SK-N-SH (cell line): Measurements from ENCODE around the gene XAB2. TPM values are rescaled to one million over a fixed set of nuclear protein-coding genes. Genes with fewer than 3 reads are reported as not detected.

Source experiments
- CTCF ChIA-PET: fragments of 300-600, 350-600 bp; formaldehyde crosslinking; extraction: SDS; loops from one replicate; lab custom pipeline; 2021; lab: Yijun Ruan, JAX
- POLR2A ChIA-PET: fragments of 350-600 bp; sonication (Branson Sonifier 250); formaldehyde crosslinking; extraction: SDS; loops from one replicate; lab custom pipeline; 2020; ENCODE audit warnings: antibody characterized with exemption, inconsistent platforms; lab: Yijun Ruan, JAX
- DNase-seq: peaks from one replicate; pipeline ENCODE4 v3.0.0; 2012
- H2AFZ ChIP-seq: fragments of 200-600 bp; sonication (generic); 2 replicates; pipeline ENCODE4 v1.8.1; 2016; ENCODE audit warnings: antibody characterized with exemption, mild to moderate bottlenecking, low read depth
- H3F3A ChIP-seq: fragments of 200-600 bp; sonication (generic); replicated peaks from 2 replicates; pipeline ENCODE3; 2016; ENCODE audit warnings: antibody characterized with exemption, mild to moderate bottlenecking; ENCODE audit not compliant: insufficient read depth
- H3K27ac ChIP-seq, 2 experiments: fragments of 200-500 bp in 1 of 2; fragments of 200-600 bp in 1 of 2; sonication (Bioruptor generic) in 1 of 2; sonication (generic), shearing (Covaris generic) in 1 of 2; 2 replicates each; pipeline versions ENCODE4 v1.5.1 to v1.6.1; 2014 to 2016; ENCODE audit warnings: low read depth in 2 of 2, inconsistent platforms in 1 of 2, low read length in 1 of 2, mild to moderate bottlenecking in 1 of 2, mixed read lengths in 1 of 2
- H3K27me3 ChIP-seq: fragments of 200-600 bp; sonication (generic), shearing (Covaris generic); 2 replicates; pipeline ENCODE4 v1.6.1; 2016; ENCODE audit warnings: mixed run types; ENCODE audit not compliant: insufficient read depth
- H3K36me3 ChIP-seq, 2 experiments: fragments of 200-500 bp in 1 of 2; fragments of 200-600 bp in 1 of 2; sonication (Bioruptor generic) in 1 of 2; sonication (generic) in 1 of 2; replicated peaks in 1 of 2; 2 replicates each; pipeline versions ENCODE3 to v1.5.1; 2014 to 2016; ENCODE audit warnings: low read length in 1 of 2, mild to moderate bottlenecking in 1 of 2; ENCODE audit not compliant: insufficient read depth in 2 of 2, control insufficient read depth in 1 of 2
- H3K4me1 ChIP-seq, 2 experiments: fragments of 200-500 bp in 1 of 2; fragments of 200-600 bp in 1 of 2; sonication (Bioruptor generic) in 1 of 2; sonication (generic), shearing (Covaris generic) in 1 of 2; 2 replicates each; pipeline versions ENCODE4 v1.5.1 to v1.6.1; 2014 to 2016; ENCODE audit warnings: low read depth in 1 of 2, low read length in 1 of 2, mixed run types in 1 of 2; ENCODE audit not compliant: insufficient read depth in 2 of 2, control insufficient read depth in 1 of 2
- H3K4me2 ChIP-seq: fragments of 200-600 bp; sonication (generic), shearing (Covaris generic); 2 replicates; pipeline ENCODE4 v1.6.1; 2017; ENCODE audit warnings: mixed run types
- H3K4me3 ChIP-seq, 2 experiments: fragments of 200-500 bp in 1 of 2; fragments of 200-600 bp in 1 of 2; sonication (Bioruptor generic) in 1 of 2; sonication (generic), shearing (Covaris generic) in 1 of 2; 2 replicates each; pipeline versions ENCODE4 v1.5.1 to v1.8.1; 2014 to 2016; ENCODE audit warnings: low read depth in 2 of 2, inconsistent platforms in 1 of 2, low read length in 1 of 2, mild to moderate bottlenecking in 1 of 2, mixed read lengths in 1 of 2, moderate library complexity in 1 of 2
- H3K79me2 ChIP-seq: fragments of 200-600 bp; sonication (generic); 2 replicates; pipeline ENCODE4 v1.8.1; 2017; ENCODE audit warnings: mild to moderate bottlenecking; ENCODE audit not compliant: insufficient read depth
- H3K9ac ChIP-seq: fragments of 200-600 bp; sonication (generic); 2 replicates; pipeline ENCODE4 v1.6.1; 2017; ENCODE audit warnings: mixed run types
- H3K9me2 ChIP-seq: fragments of 200-600 bp; sonication (generic); 2 replicates; pipeline ENCODE4 v1.6.1; 2017; ENCODE audit warnings: mixed run types
- H3K9me3 ChIP-seq: fragments of 200-600 bp; sonication (generic); 2 replicates; pipeline ENCODE4 v1.6.1; 2017; ENCODE audit warnings: mixed run types, mild to moderate bottlenecking, moderate library complexity
- H4K20me1 ChIP-seq: fragments of 200-600 bp; sonication (generic); 2 replicates; pipeline ENCODE4 v1.6.1; 2017; ENCODE audit warnings: mild to moderate bottlenecking, mixed run types; ENCODE audit not compliant: insufficient read depth
- CHD2 ChIP-seq: fragments of 150-350 bp; IDR thresholded peaks from 2 replicates; pipeline ENCODE4 v1.6.1; 2018; ENCODE audit warnings: low read length; ENCODE audit not compliant: partially characterized antibody
- ELF1 ChIP-seq: IDR thresholded peaks from 2 replicates; pipeline ENCODE4 v1.4.0; 2012
- EP300 ChIP-seq, 2 experiments: IDR thresholded peaks; 2 replicates each; pipeline versions ENCODE4 v1.4.0 to v1.6.1; 2012; ENCODE audit warnings: borderline replicate concordance in 1 of 2, low read depth in 1 of 2, low read length in 1 of 2
- EZH2phosphoT487 ChIP-seq: fragments of 200-600 bp; sonication (generic); IDR thresholded peaks from 2 replicates; pipeline ENCODE4 v1.6.1; 2017; ENCODE audit warnings: low read depth, mixed run types, mild to moderate bottlenecking, antibody characterized with exemption, moderate library complexity, borderline replicate concordance
- FOSL2 ChIP-seq: IDR thresholded peaks from 2 replicates; pipeline ENCODE4 v1.4.0; 2012; ENCODE audit warnings: low read depth, mild to moderate bottlenecking, moderate library complexity, borderline replicate concordance
- GABPA ChIP-seq: IDR thresholded peaks from 2 replicates; pipeline ENCODE4 v1.4.0; 2012; ENCODE audit warnings: low read depth, mild to moderate bottlenecking
- IRF3 ChIP-seq: fragments of 150-350 bp; IDR thresholded peaks from 2 replicates; pipeline ENCODE4 v1.6.1; 2016; ENCODE audit warnings: mild to moderate bottlenecking, low read depth, low read length
- JUND ChIP-seq: IDR thresholded peaks from 2 replicates; pipeline ENCODE4 v1.4.0; 2012
- MAX ChIP-seq: IDR thresholded peaks from 2 replicates; pipeline ENCODE4 v1.4.0; 2012; ENCODE audit warnings: low read depth
- MXI1 ChIP-seq: IDR thresholded peaks from 2 replicates; pipeline ENCODE4 v1.6.1; 2012; ENCODE audit warnings: mild to moderate bottlenecking, low read depth, low read length, improper control_type of control experiment
- NFIC ChIP-seq: IDR thresholded peaks from 2 replicates; pipeline ENCODE4 v1.4.0; 2012; ENCODE audit warnings: borderline replicate concordance
- NRF1 ChIP-seq: IDR thresholded peaks from 2 replicates; pipeline ENCODE4 v1.6.1; 2012; ENCODE audit warnings: low read depth, mild to moderate bottlenecking, low read length
- POLR2AphosphoS5 ChIP-seq: IDR thresholded peaks from 2 replicates; pipeline ENCODE4 v1.6.1; 2012; ENCODE audit warnings: low read depth, low read length
- RCOR1 ChIP-seq: fragments of 150-350 bp; IDR thresholded peaks from 2 replicates; pipeline ENCODE4 v1.6.1; 2017; ENCODE audit warnings: antibody characterized with exemption, low read length
- SIN3A ChIP-seq: IDR thresholded peaks from 2 replicates; pipeline ENCODE4 v1.6.1; 2012; ENCODE audit warnings: low read depth, mild to moderate bottlenecking, low read length, moderate library complexity, borderline replicate concordance
- TAF1 ChIP-seq: IDR thresholded peaks from 2 replicates; pipeline ENCODE4 v1.6.1; 2012; ENCODE audit warnings: low read depth, mild to moderate bottlenecking, low read length, moderate library complexity, borderline replicate concordance
- TCF12 ChIP-seq: IDR thresholded peaks from 2 replicates; pipeline ENCODE4 v1.4.0; 2012
- YY1 ChIP-seq: IDR thresholded peaks from 2 replicates; pipeline ENCODE4 v1.4.0; 2012; ENCODE audit warnings: low read depth, mild to moderate bottlenecking
- WGBS: methylation state at CpG from one replicate; pipeline ENCODE4 v1.1.6; 2017; ENCODE audit warnings: low lambda C conversion rate; 5-methylcytosine and 5-hydroxymethylcytosine counted together
- polyA plus RNA-seq, 3 experiments: library from polyadenylated mRNA; depleted of rRNA; stranded (reverse); fragments of >200 nt; gene quantifications; 2 replicates each; pipeline ENCODE4 v1.2.3, GENCODE V29; 2012
- TF ChIP-seq, protein P1 (sequence below): IDR thresholded peaks from 2 replicates; pipeline ENCODE4 v1.4.0; 2012; ENCODE audit warnings: low read depth, borderline replicate concordance

XAB2 gene
- polyA plus RNA-seq, 1 of the 3 experiments (the other 2 are of a cell fraction) = 43.3 TPM

DNA sequence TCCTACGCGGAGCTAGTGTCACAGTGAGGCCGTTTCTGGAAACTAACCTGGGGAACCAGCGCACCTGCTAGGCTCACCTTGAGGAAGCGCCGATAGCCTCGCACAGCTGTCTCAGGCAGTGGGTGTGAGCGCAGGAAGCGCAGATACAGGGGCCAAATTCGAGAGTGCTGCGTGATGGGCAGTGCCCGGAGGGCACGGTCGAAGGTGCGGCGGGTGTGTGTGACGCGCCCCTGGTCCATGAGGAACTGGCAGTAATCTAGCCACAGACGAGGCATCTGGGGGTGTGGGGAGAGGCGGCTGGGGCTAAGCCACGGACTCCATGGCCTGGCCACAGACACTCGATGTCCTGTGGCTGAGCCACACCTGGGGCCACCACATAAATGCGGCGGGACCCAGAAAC lies 2.2 kb downstream of the XAB2 start:
- no peak overlapping the region for H3K4me3 ChIP-seq
- H3K9me3 ChIP-seq = no peaks in the 10 kb centered on the region
- no peak overlapping the region for H3K9ac ChIP-seq
- ChIA-PET CTCF (interaction anchor here (1.2 to 2.0 kb wide), 3 partner anchors 25 to 59 kb away, joined by 4 to 9 read pairs (median 6); partner anchors contain the start of gene TRAPPC5), POLR2A (interaction anchor here (1.1 kb wide), 1 partner anchor 8 kb away, joined by 4 read pairs; no protein-coding TSS in a partner anchor)
- no peak overlapping the region for H3K27ac ChIP-seq
- H2AFZ ChIP-seq = no peak overlapping the region
- peaks cover 8 to 20% of the 10 kb centered on the region in 2 experiments; a peak in 2 of 4 replicates for H3K4me1 ChIP-seq
- peaks cover 49% of the 10 kb centered on the region for H3K79me2 ChIP-seq
- no peaks in the 10 kb centered on the region for H3K9me2 ChIP-seq
- H3K27me3 ChIP-seq = no peaks in the 10 kb centered on the region
- H4K20me1 ChIP-seq = 0 out of 2 replicates have a peak, but pooled peaks cover 5% of the 10 kb centered on the region
- 91% methylated on average over 19 of the region's 24 CpGs for WGBS
- no peak overlapping the region for H3K4me2 ChIP-seq
- H3F3A ChIP-seq = no peaks in the 10 kb centered on the region
- H3K36me3 ChIP-seq = peaks cover 0 to 37% of the 10 kb centered on the region in 2 experiments
- no peak for DNase-seq
- no peak for TF ChIP-seq FOSL2

DNA sequence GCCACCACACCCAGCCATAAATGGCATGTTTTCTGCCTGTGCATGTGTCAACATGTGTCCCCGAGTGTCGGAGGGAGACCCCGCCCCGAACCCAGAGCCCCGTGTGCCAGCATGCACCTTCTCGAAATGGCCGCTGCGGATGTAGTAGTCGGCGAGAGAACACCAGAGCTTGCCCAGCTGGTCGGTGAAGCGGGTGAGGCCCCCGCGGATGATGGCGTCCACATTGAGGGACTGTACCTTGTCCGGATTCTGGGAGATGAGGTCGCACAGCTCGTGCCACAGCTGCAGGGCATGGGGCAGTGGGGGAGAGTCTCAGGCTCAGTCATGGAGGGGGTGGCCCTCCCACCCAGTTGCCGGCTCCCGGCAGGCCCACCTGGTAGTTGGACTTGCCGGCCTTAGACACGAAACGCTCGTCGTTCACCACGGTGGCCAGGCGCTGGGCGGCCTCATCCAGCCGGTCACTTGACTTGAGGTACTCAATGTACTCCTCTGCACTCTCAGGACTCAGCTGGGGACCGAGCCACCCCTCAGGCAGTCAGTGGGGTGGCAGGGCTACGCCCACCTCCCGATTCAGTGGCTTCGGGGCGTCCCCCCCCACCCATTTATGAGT lies 3.5 kb downstream of the XAB2 start:
- Histone ChIP-seq H3K4me1 (peaks cover 8 to 20% of the 10 kb centered on the region in 2 experiments; a peak in 2 of 4 replicates), H4K20me1 (0 out of 2 replicates have a peak, but pooled peaks cover 5% of the 10 kb centered on the region), H2AFZ (no peak overlapping the region), H3K9ac (no peak overlapping the region), H3K9me3 (no peaks in the 10 kb centered on the region), H3K4me3 (no peak overlapping the region), H3K9me2 (no peaks in the 10 kb centered on the region), H3F3A (no peaks in the 10 kb centered on the region), H3K36me3 (peaks cover 3 to 48% of the 10 kb centered on the region in 2 experiments), H3K27ac (no peak overlapping the region), H3K4me2 (no peak overlapping the region), H3K79me2 (peaks cover 46% of the 10 kb centered on the region), H3K27me3 (no peaks in the 10 kb centered on the region)
- POLR2A ChIA-PET = no interaction called here
- no peak for TF ChIP-seq MAX
- TF ChIP-seq CHD2 = no peak
- TF ChIP-seq IRF3 = no peak
- TF ChIP-seq GABPA = no peak
- no peak for TF ChIP-seq POLR2AphosphoS5
- no peak for TF ChIP-seq TCF12
- TF ChIP-seq EP300 (IDR thresholded peaks at IDR 0.05; ENCODE audit: borderline replicate concordance in 1 of 2, low read depth in 1 of 2, low read length in 1 of 2) = no peak
- CTCF ChIA-PET = interaction anchor here (2.0 to 2.2 kb wide), 2 partner anchors 26 to 55 kb away, joined by 6 read pairs; partner anchors contain the start of gene TRAPPC5
- DNase-seq = no peak
- WGBS = 93% methylated on average over 15 of the region's 34 CpGs

GRCh38 chr19:7624810-7625209 lies 4.5 kb downstream of the XAB2 start:
- 96% methylated on average over 17 of the region's 17 CpGs for WGBS
- 0 out of 2 replicates have a peak, but pooled peaks cover 5% of the 10 kb centered on the region for H4K20me1 ChIP-seq
- H3K27me3 ChIP-seq = no peaks in the 10 kb centered on the region
- no peak overlapping the region for H3K4me2 ChIP-seq
- H3K36me3 ChIP-seq = peaks cover 3 to 59% of the 10 kb centered on the region in 2 experiments
- H3K9ac ChIP-seq = no peak overlapping the region
- H3K9me2 ChIP-seq = no peaks in the 10 kb centered on the region
- H3K4me3 ChIP-seq = no peak overlapping the region
- POLR2A ChIA-PET = no interaction called here
- peaks cover 35% of the 10 kb centered on the region for H3K79me2 ChIP-seq
- H3K9me3 ChIP-seq = no peaks in the 10 kb centered on the region
- no peaks in the 10 kb centered on the region for H3F3A ChIP-seq
- CTCF ChIA-PET = interaction anchor here (1.1 to 2.2 kb wide), 2 partner anchors 56 kb away, joined by 6 read pairs; partner anchors contain the start of gene TRAPPC5
- H3K4me1 ChIP-seq = peaks cover 8 to 23% of the 10 kb centered on the region in 2 experiments; a peak in 2 of 4 replicates
- no peak overlapping the region for H3K27ac ChIP-seq
- no peak overlapping the region for H2AFZ ChIP-seq
- DNase-seq = no peak
- TF ChIP-seq RCOR1 (no peak), TAF1 (no peak), MXI1 (no peak), JUND (no peak), IRF3 (no peak), YY1 (no peak), ELF1 (no peak), TCF12 (no peak), NRF1 (no peak), NFIC (no peak), SIN3A (no peak), EZH2phosphoT487 (no peak), FOSL2 (no peak)
- TF ChIP-seq, protein P1, sequence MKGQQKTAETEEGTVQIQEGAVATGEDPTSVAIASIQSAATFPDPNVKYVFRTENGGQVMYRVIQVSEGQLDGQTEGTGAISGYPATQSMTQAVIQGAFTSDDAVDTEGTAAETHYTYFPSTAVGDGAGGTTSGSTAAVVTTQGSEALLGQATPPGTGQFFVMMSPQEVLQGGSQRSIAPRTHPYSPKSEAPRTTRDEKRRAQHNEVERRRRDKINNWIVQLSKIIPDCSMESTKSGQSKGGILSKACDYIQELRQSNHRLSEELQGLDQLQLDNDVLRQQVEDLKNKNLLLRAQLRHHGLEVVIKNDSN = no peak
